GM23338 (cell line): ENCODE data around the gene TANGO2. TPM values are rescaled to one million over a fixed set of nuclear protein-coding genes. Genes with fewer than 3 reads are reported as not detected.

ENCODE experiments used
- ATAC-seq: fragments of 200-7000 bp; cut with Tn5 transposase; 3 replicates; pipeline ENCODE4 v1.9.1; 2020
- DNase-seq: peaks from one replicate; pipeline ENCODE4 v3.0.0-alpha.2; 2015; ENCODE audit warnings: low spot score
- H2AFZ ChIP-seq: fragments of 200-600 bp; sonication (generic); 2 replicates; pipeline ENCODE4 v1.8.0; 2016; ENCODE audit warnings: antibody characterized with exemption, mild to moderate bottlenecking, moderate library complexity
- H3F3A ChIP-seq: fragments of 200-600 bp; sonication (generic); replicated peaks from 2 replicates; pipeline ENCODE4 v1.8.0; 2017; ENCODE audit warnings: antibody characterized with exemption, mixed run types, low read depth
- H3K27ac ChIP-seq: fragments of 200-600 bp; sonication (generic); 2 replicates; pipeline ENCODE4 v1.6.1; 2016; ENCODE audit warnings: low read depth
- H3K27me3 ChIP-seq: fragments of 200-600 bp; sonication (generic); 2 replicates; pipeline ENCODE4 v1.8.0; 2016; ENCODE audit warnings: mild to moderate bottlenecking, mixed run types, moderate library complexity; ENCODE audit not compliant: insufficient read depth
- H3K36me3 ChIP-seq: fragments of 200-600 bp; sonication (generic); 2 replicates; pipeline ENCODE4 v1.8.0; 2016; ENCODE audit warnings: mild to moderate bottlenecking; ENCODE audit not compliant: insufficient read depth
- H3K4me1 ChIP-seq: fragments of 200-600 bp; sonication (generic); 2 replicates; pipeline ENCODE4 v1.8.0; 2016; ENCODE audit warnings: mild to moderate bottlenecking, moderate library complexity; ENCODE audit not compliant: insufficient read depth
- H3K4me2 ChIP-seq: fragments of 200-600 bp; sonication (generic); 2 replicates; pipeline ENCODE4 v1.7.1; 2017; ENCODE audit warnings: mixed run types
- H3K4me3 ChIP-seq: fragments of 200-600 bp; sonication (generic); 2 replicates; pipeline ENCODE4 v1.6.1; 2016; ENCODE audit warnings: mixed run types
- H3K79me2 ChIP-seq: fragments of 200-600 bp; sonication (generic); replicated peaks from 2 replicates; pipeline ENCODE4 v1.8.0; 2017; ENCODE audit warnings: mild to moderate bottlenecking; ENCODE audit not compliant: insufficient read depth
- H3K9me2 ChIP-seq: fragments of 200-600 bp; sonication (generic); 2 replicates; pipeline ENCODE4 v1.8.0; 2017; ENCODE audit not compliant: insufficient read depth
- H4K20me1 ChIP-seq: fragments of 200-600 bp; sonication (generic); replicated peaks from 2 replicates; pipeline ENCODE4 v1.8.0; 2017; ENCODE audit warnings: mild to moderate bottlenecking; ENCODE audit not compliant: insufficient read depth
- H3K27ac Mint-ChIP-seq: 2 replicates; pipeline ENCODE4 v1.8.0; 2020; ENCODE audit warnings: inconsistent platforms, mild to moderate bottlenecking, moderate library complexity, mixed read lengths
- H3K27me3 Mint-ChIP-seq: 3 replicates; pipeline ENCODE4 v1.8.0; 2022; ENCODE audit warnings: low read depth, mild to moderate bottlenecking, moderate library complexity, mixed read lengths, inconsistent platforms; ENCODE audit not compliant: insufficient read depth, poor library complexity
- H3K36me3 Mint-ChIP-seq: 3 replicates; pipeline ENCODE4 v1.8.0; 2021; ENCODE audit warnings: low read depth, mild to moderate bottlenecking, inconsistent platforms, moderate library complexity, mixed read lengths
- H3K4me1 Mint-ChIP-seq: 3 replicates; pipeline ENCODE4 v1.8.0; 2020; ENCODE audit warnings: mild to moderate bottlenecking, inconsistent platforms, mixed read lengths
- H3K4me3 Mint-ChIP-seq: 3 replicates; pipeline ENCODE4 v1.8.0; 2021; ENCODE audit warnings: moderate library complexity, mild to moderate bottlenecking, inconsistent platforms, mixed read lengths
- H3K9me3 Mint-ChIP-seq: 3 replicates; pipeline ENCODE4 v1.8.0; 2020; ENCODE audit warnings: moderate library complexity, mild to moderate bottlenecking, inconsistent platforms, mixed read lengths
- CREB1 ChIP-seq: fragments of 250-450 bp; sonication (Bioruptor Pico); IDR thresholded peaks from 2 replicates; pipeline ENCODE4 v1.5.0; 2020; ENCODE audit warnings: low read depth, mild to moderate bottlenecking, moderate library complexity
- CTCF ChIP-seq, 2 experiments: fragments of 200-600 bp in 1 of 2; sonication (generic) in 1 of 2; conservative IDR thresholded peaks; 2 replicates each; pipeline versions ENCODE4 v1.5.1 to v1.6.1; 2016 to 2017; ENCODE audit warnings: antibody characterized with exemption in 2 of 2, low read depth in 2 of 2, mild to moderate bottlenecking in 2 of 2, moderate library complexity in 1 of 2
- ETS1 ChIP-seq: IDR thresholded peaks from 2 replicates; pipeline ENCODE4 v1.6.1; 2016; ENCODE audit warnings: antibody characterized with exemption
- NANOG ChIP-seq: IDR thresholded peaks from 2 replicates; pipeline ENCODE4 v1.6.1; 2016; ENCODE audit warnings: antibody characterized with exemption, borderline replicate concordance
- POLR2AphosphoS5 ChIP-seq: IDR thresholded peaks from 2 replicates; pipeline ENCODE4 v1.6.1; 2016; ENCODE audit warnings: antibody characterized with exemption, low read depth
- REST ChIP-seq: IDR thresholded peaks from one replicate; pipeline ENCODE4 v1.6.1; 2018; ENCODE audit warnings: antibody characterized with exemption; ENCODE audit not compliant: unreplicated experiment
- STAT1 ChIP-seq: IDR thresholded peaks from one replicate; pipeline ENCODE4 v1.6.1; 2016; ENCODE audit warnings: antibody characterized with exemption; ENCODE audit not compliant: unreplicated experiment
- ZNF114 ChIP-seq: fragments of 250-450 bp; sonication (Bioruptor Pico); IDR thresholded peaks from 2 replicates; pipeline ENCODE4 v1.5.0; 2020; ENCODE audit warnings: mild to moderate bottlenecking, moderate library complexity
- ZNF462 ChIP-seq: fragments of 250-450 bp; sonication (Bioruptor Pico); IDR thresholded peaks from 2 replicates; pipeline ENCODE4 v1.5.0; 2020; ENCODE audit warnings: mild to moderate bottlenecking, moderate library complexity
- polyA plus RNA-seq: library from polyadenylated mRNA; unstranded; fragments of >200 nt; fragmentation: Nextera tagmentation; extraction: Ambion mirVana; gene quantifications from 2 replicates; pipeline ENCODE4 v1.2.1, GENCODE V29; 2016
- total RNA-seq: library from RNA; depleted of rRNA; stranded (reverse); fragments of >200 nt; shearing (Covaris generic); gene quantifications from 2 replicates; pipeline ENCODE4 v1.2.3, GENCODE V29; 2014

TANGO2 gene
- total and polyA plus RNA-seq, 2 experiments from 2014 or later: 6.9 to 15.0 TPM

- TF ChIP-seq ZNF462 (CRISPR knock-in tag): no peak
- TF ChIP-seq POLR2AphosphoS5: no peak
- no peak for TF ChIP-seq ETS1
- TF ChIP-seq NANOG: no peak
- TF ChIP-seq STAT1: no peak
- TF ChIP-seq CREB1 (CRISPR knock-in tag): no peak
- no peak for TF ChIP-seq ZNF114
These were observed 89.6 kb downstream of the TANGO2 start (continued) for GRCh38 chr22:20110359-20110985.

GRCh38 chr22:20111045-20111688 is 90.3 kb downstream of the TANGO2 start:
- Histone ChIP-seq H3K9me2 (no peaks in the 10 kb centered on the region), H3K79me2 (peaks cover 9% of the 10 kb centered on the region; the same call in 1 of the 2 replicates), H3K4me1 (peaks cover 6% of the 10 kb centered on the region; the same call in 1 of the 2 replicates), H4K20me1 (peaks cover 15% of the 10 kb centered on the region), H2AFZ (no peak overlapping the region), H3K36me3 (peaks cover 16% of the 10 kb centered on the region), H3K4me3 (no peak overlapping the region), H3F3A (peaks cover 28% of the 10 kb centered on the region), H3K27ac (peak overlapping the region; percentile 83), H3K27me3 (no peaks in the 10 kb centered on the region), H3K4me2 (no peak overlapping the region)
- Mint-ChIP-seq H3K27me3 (peaks cover 44% of the 10 kb centered on the region), H3K9me3 (no peaks in the 10 kb centered on the region), H3K36me3 (peaks cover 68% of the 10 kb centered on the region), H3K27ac (peak overlapping the region; percentile 82; the same call in 1 of the 2 replicates), H3K4me3 (no peak overlapping the region), H3K4me1 (peaks cover 3% of the 10 kb centered on the region)
- peak; percentile 78 for DNase-seq
- ATAC-seq: peak; percentile 51
- TF ChIP-seq POLR2AphosphoS5 (peak; percentile 31; the same call in 1 of the 2 replicates), ZNF114 (no peak), STAT1 (no peak), REST (no peak), CTCF (conservative IDR thresholded peaks at IDR 0.05; ENCODE audit: low read depth in 2 of 2) (peak; percentile 53 to 61), ETS1 (no peak), NANOG (no peak)
